ENCODE measurements around the gene XRN1.
A peak's percentile ranks its signal among the peaks of the same experiment; 100 is the strongest.

XRN1 gene

DNA sequence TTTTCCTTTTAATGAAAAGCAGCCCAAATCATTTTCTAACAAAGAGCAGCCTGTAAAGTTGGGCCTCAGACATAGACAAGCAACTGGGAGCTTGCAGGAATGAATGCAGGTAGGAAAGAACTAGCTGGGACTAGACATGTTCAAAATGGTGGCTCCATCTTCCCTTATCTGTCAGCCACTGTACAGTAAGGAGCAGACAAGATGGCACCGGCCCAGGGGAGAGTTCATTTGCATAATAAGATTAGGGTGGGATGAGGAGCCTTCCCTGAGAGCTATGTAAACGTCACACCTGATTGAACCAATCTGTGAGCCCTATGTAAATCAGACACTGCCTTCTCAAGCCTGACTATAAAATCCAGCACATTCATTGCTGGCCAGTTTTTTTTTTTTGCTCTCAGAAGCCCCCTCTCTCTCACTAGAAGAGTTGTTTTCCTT lies 162.7 kb downstream of the XRN1 start:
- no CpG with 5 or more reads among the region's 2 CpGs for WGBS, 2 donors (ENCODE audit: extremely low coverage in 2 of 2, insufficient read length in 2 of 2, insufficient replicate concordance in 1 of 2)
- Histone ChIP-seq H4K8ac (ENCODE audit: low read depth, low read length) (no peak overlapping the region), H3K14ac (ENCODE audit: low read length) (no peak overlapping the region), H2BK5ac (ENCODE audit: low read length) (no peak overlapping the region), H3K4me2 (ENCODE audit: insufficient read depth, low read length, poor library complexity, severe bottlenecking) (no peak overlapping the region), H2AFZ (ENCODE audit: low read length) (peak overlapping the region; percentile 48), H3K4me1 (ENCODE audit: control insufficient read depth in 2 of 2, insufficient read depth in 1 of 2, low read depth in 1 of 2, low read length in 2 of 2) (no peaks in the 10 kb centered on the region), H2BK120ac (ENCODE audit: low read depth, low read length) (no peak overlapping the region), H3K23ac (ENCODE audit: low read depth, low read length, poor library complexity) (no peak overlapping the region), H3K4ac (ENCODE audit: low read length) (no peak overlapping the region), H3K27me3 (ENCODE audit: control insufficient read depth in 3 of 3, insufficient read depth in 3 of 3, low read depth in 1 of 3, low read length in 3 of 3) (peaks cover 0 to 2% (median 0%) of the 10 kb centered on the region in 3 experiments), H3K79me1 (ENCODE audit: low read depth, low read length) (no peaks in the 10 kb centered on the region), H3K4me3 (ENCODE audit: low read length in 2 of 2) (no peak overlapping the region), H3K18ac (ENCODE audit: low read length) (no peak overlapping the region), H2BK15ac (ENCODE audit: low read length) (no peak overlapping the region), H3K27ac (replicated peaks; ENCODE audit: low read length) (no peak overlapping the region), H3K36me3 (replicated peaks in 1 of 2; ENCODE audit: control insufficient read depth in 2 of 2, insufficient read depth in 2 of 2, low read length in 2 of 2) (no peaks in the 10 kb centered on the region), H2BK12ac (ENCODE audit: low read length) (no peak overlapping the region), H3K9me3 (replicated peaks in 1 of 2; ENCODE audit: control insufficient read depth in 2 of 2, insufficient read depth in 1 of 2, low read depth in 1 of 2, low read length in 2 of 2) (peaks cover 7 to 31% of the 10 kb centered on the region in 2 donors), H4K91ac (ENCODE audit: low read depth, low read length, poor library complexity) (no peak overlapping the region), H3K9ac (ENCODE audit: low read depth, low read length, poor library complexity) (no peak overlapping the region), H2AK5ac (ENCODE audit: low read depth, low read length) (no peak overlapping the region)
- no peak for DNase-seq (ENCODE audit: low spot score)

DNA sequence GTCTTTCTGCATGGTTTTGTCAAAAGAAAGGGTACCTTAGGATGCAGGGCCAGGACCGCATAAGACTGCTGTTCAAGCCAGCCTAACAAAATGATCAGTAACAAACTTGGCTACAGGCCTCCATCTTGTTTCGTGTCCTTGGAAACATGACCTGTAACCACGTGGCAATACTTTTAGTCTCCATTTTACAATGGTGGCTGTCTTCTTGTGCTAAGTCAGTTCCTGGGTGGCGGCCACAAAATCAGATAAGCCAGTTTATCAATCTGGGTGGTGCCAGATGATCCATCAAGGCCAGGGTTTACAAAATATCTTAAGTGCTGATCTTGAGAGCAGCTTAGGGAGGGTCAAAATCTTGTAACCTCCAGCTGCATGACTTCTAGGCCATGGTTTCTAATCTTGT lies 165.3 kb downstream of the XRN1 start:
- Histone ChIP-seq H3K4ac (ENCODE audit: low read length) (no peak overlapping the region), H4K91ac (ENCODE audit: low read depth, low read length, poor library complexity) (no peak overlapping the region), H2BK120ac (ENCODE audit: low read depth, low read length) (no peak overlapping the region), H3K9ac (ENCODE audit: low read depth, low read length, poor library complexity) (no peak overlapping the region), H3K9me3 (replicated peaks in 1 of 2; ENCODE audit: control insufficient read depth in 2 of 2, insufficient read depth in 1 of 2, low read depth in 1 of 2, low read length in 2 of 2) (peaks cover 2 to 10% of the 10 kb centered on the region in 2 donors), H3K27ac (replicated peaks; ENCODE audit: low read length) (no peak overlapping the region), H3K4me1 (ENCODE audit: control insufficient read depth in 2 of 2, insufficient read depth in 1 of 2, low read depth in 1 of 2, low read length in 2 of 2) (no peaks in the 10 kb centered on the region), H3K14ac (ENCODE audit: low read length) (no peak overlapping the region), H2AFZ (ENCODE audit: low read length) (peak overlapping the region; percentile 46), H3K4me2 (ENCODE audit: insufficient read depth, low read length, poor library complexity, severe bottlenecking) (no peak overlapping the region), H3K23ac (ENCODE audit: low read depth, low read length, poor library complexity) (no peak overlapping the region), H4K8ac (ENCODE audit: low read depth, low read length) (no peak overlapping the region), H3K18ac (ENCODE audit: low read length) (no peak overlapping the region), H3K4me3 (ENCODE audit: low read length in 2 of 2) (no peak overlapping the region), H2BK15ac (ENCODE audit: low read length) (no peak overlapping the region), H2BK12ac (ENCODE audit: low read length) (no peak overlapping the region), H2BK5ac (ENCODE audit: low read length) (no peak overlapping the region), H3K27me3 (ENCODE audit: control insufficient read depth in 3 of 3, insufficient read depth in 3 of 3, low read depth in 1 of 3, low read length in 3 of 3) (peaks cover 0 to 2% (median 0%) of the 10 kb centered on the region in 3 experiments), H3K79me1 (ENCODE audit: low read depth, low read length) (no peaks in the 10 kb centered on the region), H2AK5ac (ENCODE audit: low read depth, low read length) (no peak overlapping the region), H3K36me3 (replicated peaks in 1 of 2; ENCODE audit: control insufficient read depth in 2 of 2, insufficient read depth in 2 of 2, low read length in 2 of 2) (no peaks in the 10 kb centered on the region)
- no CpG with 5 or more reads among the region's 4 CpGs for WGBS, 2 donors (ENCODE audit: extremely low coverage in 2 of 2, insufficient read length in 2 of 2, insufficient replicate concordance in 1 of 2)
- DNase-seq (ENCODE audit: low spot score): no peak

DNA sequence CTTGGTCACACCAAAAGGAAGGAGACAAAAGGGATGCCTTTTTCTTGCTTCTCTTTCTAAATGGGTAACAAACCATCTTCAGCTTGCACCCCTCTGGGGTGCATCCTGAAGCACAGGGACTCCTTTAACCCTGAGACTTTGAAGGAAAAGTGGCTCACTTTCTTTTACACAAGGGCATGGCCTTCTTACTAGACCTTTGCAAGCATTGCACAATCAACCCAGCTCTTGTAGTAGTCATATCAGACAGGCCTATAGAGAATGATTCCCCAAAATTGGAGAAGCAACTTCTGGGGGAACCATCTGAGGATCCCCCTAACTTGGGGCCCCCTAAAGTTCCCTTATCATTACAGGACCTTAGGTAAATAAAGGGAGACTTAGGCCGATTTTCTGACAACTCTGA lies 166.4 kb downstream of the XRN1 start:
- no peak overlapping the region for H2BK15ac ChIP-seq (ENCODE audit: low read length)
- no peak overlapping the region for H2BK5ac ChIP-seq (ENCODE audit: low read length)
- H2BK120ac ChIP-seq (ENCODE audit: low read depth, low read length): no peak overlapping the region
- H3K18ac ChIP-seq (ENCODE audit: low read length): no peak overlapping the region
- H3K23ac ChIP-seq (ENCODE audit: low read depth, low read length, poor library complexity): no peak overlapping the region
- no peak for DNase-seq (ENCODE audit: low spot score)
- peaks cover 0 to 5% of the 10 kb centered on the region in 2 donors for H3K9me3 ChIP-seq (replicated peaks in 1 of 2; ENCODE audit: control insufficient read depth in 2 of 2, insufficient read depth in 1 of 2, low read depth in 1 of 2, low read length in 2 of 2)
- peaks cover 0 to 2% (median 0%) of the 10 kb centered on the region in 3 experiments for H3K27me3 ChIP-seq (ENCODE audit: control insufficient read depth in 3 of 3, insufficient read depth in 3 of 3, low read depth in 1 of 3, low read length in 3 of 3)
- H3K79me1 ChIP-seq (ENCODE audit: low read depth, low read length): no peaks in the 10 kb centered on the region
- H4K91ac ChIP-seq (ENCODE audit: low read depth, low read length, poor library complexity): no peak overlapping the region
- no peak overlapping the region for H3K14ac ChIP-seq (ENCODE audit: low read length)
- H3K4me2 ChIP-seq (ENCODE audit: insufficient read depth, low read length, poor library complexity, severe bottlenecking): no peak overlapping the region
- H2AFZ ChIP-seq (ENCODE audit: low read length): no peak overlapping the region
- no peak overlapping the region for H3K4me3 ChIP-seq (ENCODE audit: low read length in 2 of 2)
- H3K4ac ChIP-seq (ENCODE audit: low read length): no peak overlapping the region
- no peak overlapping the region for H2AK5ac ChIP-seq (ENCODE audit: low read depth, low read length)
- no peaks in the 10 kb centered on the region for H3K4me1 ChIP-seq (ENCODE audit: control insufficient read depth in 2 of 2, insufficient read depth in 1 of 2, low read depth in 1 of 2, low read length in 2 of 2)
- no peak overlapping the region for H3K27ac ChIP-seq (replicated peaks; ENCODE audit: low read length)
- H2BK12ac ChIP-seq (ENCODE audit: low read length): no peak overlapping the region
- H4K8ac ChIP-seq (ENCODE audit: low read depth, low read length): no peak overlapping the region
- no CpG with 5 or more reads among the region's 1 CpG for WGBS, 2 donors (ENCODE audit: extremely low coverage in 2 of 2, insufficient read length in 2 of 2, insufficient replicate concordance in 1 of 2)
- H3K9ac ChIP-seq (ENCODE audit: low read depth, low read length, poor library complexity): no peak overlapping the region
- H3K36me3 ChIP-seq (replicated peaks in 1 of 2; ENCODE audit: control insufficient read depth in 2 of 2, insufficient read depth in 2 of 2, low read length in 2 of 2): no peaks in the 10 kb centered on the region

DNA sequence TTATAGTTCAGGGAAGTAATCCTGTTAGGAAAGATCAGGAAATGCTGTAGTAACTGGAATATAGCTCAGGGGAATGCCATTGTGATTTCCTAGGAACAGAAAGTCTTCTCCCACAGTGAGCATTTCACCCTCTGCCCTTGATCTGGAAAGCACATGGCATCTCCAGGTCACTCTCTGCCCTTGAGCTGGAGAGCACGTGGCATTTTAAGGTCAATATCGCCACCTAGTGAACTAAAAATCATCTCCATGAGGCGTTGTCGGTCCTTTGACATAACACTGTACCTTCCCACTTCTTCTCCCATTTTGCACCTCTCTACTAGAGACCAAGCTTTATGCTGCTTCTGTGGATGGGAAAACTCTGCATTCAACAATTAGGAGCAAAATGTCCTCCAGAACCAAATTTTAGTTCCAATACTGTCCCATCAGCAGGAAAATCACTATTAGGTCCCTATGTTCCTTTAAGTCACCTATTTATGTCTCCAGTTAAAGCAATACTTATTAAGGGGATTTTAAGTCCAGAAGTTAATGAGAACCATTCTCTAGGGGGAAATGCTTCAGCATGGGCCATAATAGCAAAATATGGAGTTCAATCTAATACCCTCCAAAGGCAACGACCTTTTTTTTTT lies 167.8 kb downstream of the XRN1 start:
- Histone ChIP-seq H2AK5ac (ENCODE audit: low read depth, low read length) (no peak overlapping the region), H3K18ac (ENCODE audit: low read length) (no peak overlapping the region), H3K9me3 (replicated peaks in 1 of 2; ENCODE audit: control insufficient read depth in 2 of 2, insufficient read depth in 1 of 2, low read depth in 1 of 2, low read length in 2 of 2) (peaks cover 0 to 5% of the 10 kb centered on the region in 2 donors), H3K14ac (ENCODE audit: low read length) (no peak overlapping the region), H3K27ac (replicated peaks; ENCODE audit: low read length) (no peak overlapping the region), H3K4me1 (ENCODE audit: control insufficient read depth in 2 of 2, insufficient read depth in 1 of 2, low read depth in 1 of 2, low read length in 2 of 2) (no peaks in the 10 kb centered on the region), H3K4me3 (ENCODE audit: low read length in 2 of 2) (no peak overlapping the region), H2BK12ac (ENCODE audit: low read length) (no peak overlapping the region), H3K4me2 (ENCODE audit: insufficient read depth, low read length, poor library complexity, severe bottlenecking) (no peak overlapping the region), H2BK15ac (ENCODE audit: low read length) (no peak overlapping the region), H4K8ac (ENCODE audit: low read depth, low read length) (no peak overlapping the region), H2BK120ac (ENCODE audit: low read depth, low read length) (no peak overlapping the region), H3K79me1 (ENCODE audit: low read depth, low read length) (no peaks in the 10 kb centered on the region), H3K23ac (ENCODE audit: low read depth, low read length, poor library complexity) (no peak overlapping the region), H4K91ac (ENCODE audit: low read depth, low read length, poor library complexity) (no peak overlapping the region), H2BK5ac (ENCODE audit: low read length) (no peak overlapping the region), H3K27me3 (ENCODE audit: control insufficient read depth in 3 of 3, insufficient read depth in 3 of 3, low read depth in 1 of 3, low read length in 3 of 3) (peaks cover 0 to under 1% (median 0%) of the 10 kb centered on the region in 3 experiments), H3K36me3 (replicated peaks in 1 of 2; ENCODE audit: control insufficient read depth in 2 of 2, insufficient read depth in 2 of 2, low read length in 2 of 2) (no peaks in the 10 kb centered on the region), H2AFZ (ENCODE audit: low read length) (peak overlapping the region; percentile 39), H3K4ac (ENCODE audit: low read length) (no peak overlapping the region), H3K9ac (ENCODE audit: low read depth, low read length, poor library complexity) (no peak overlapping the region)
- WGBS, 2 donors (ENCODE audit: extremely low coverage in 2 of 2, insufficient read length in 2 of 2, insufficient replicate concordance in 1 of 2): no CpG with 5 or more reads among the region's 5 CpGs
- peak; percentile 56 for DNase-seq (ENCODE audit: low spot score)

All from neuronal stem cell (in vitro differentiated cells).